Stomach (tissue), 9 donors: ENCODE data around the gene EXOC4. TPM values are rescaled to one million over a fixed set of nuclear protein-coding genes. Genes with fewer than 3 reads are reported as not detected.

Experiments used
- DNase-seq, 2 donors: peaks; one replicate each; pipeline versions ENCODE4 v3.0.0 to v3.0.0-alpha.2; 2013 to 2019
- H3K27ac ChIP-seq, 5 donors: fragments of 200-600 bp in 4 of 5; sonication (generic) in 4 of 5; one replicate each; pipeline ENCODE4 v1.5.1; 2013 to 2019; ENCODE audit warnings: mild to moderate bottlenecking in 1 of 5, moderate library complexity in 1 of 5
- H3K27me3 ChIP-seq, 3 donors: fragments of 200-600 bp; sonication (generic); one replicate each; pipeline ENCODE4 v1.5.1; 2017 to 2019; ENCODE audit warnings: mixed run types in 1 of 3
- H3K36me3 ChIP-seq, 4 donors: fragments of 200-600 bp; sonication (generic); 1 replicate in 3 of 4; 2 replicates in 1 of 4; pipeline ENCODE4 v1.5.1; 2016 to 2019
- H3K4me1 ChIP-seq, 4 donors: fragments of 200-600 bp; sonication (generic); one replicate each; pipeline ENCODE4 v1.5.1; 2016 to 2019
- H3K4me3 ChIP-seq, 4 donors: fragments of 200-600 bp; sonication (generic) in 3 of 4; one replicate each; pipeline ENCODE4 v1.5.1; 2016 to 2019; ENCODE audit warnings: mild to moderate bottlenecking in 1 of 4
- H3K9me3 ChIP-seq, 4 donors: fragments of 200-600 bp; sonication (generic); one replicate each; pipeline ENCODE4 v1.5.1; 2016 to 2019
- EP300 ChIP-seq: sonication (generic); formaldehyde crosslinking; IDR thresholded peaks from one replicate; pipeline ENCODE4 v1.6.1; 2017; ENCODE audit warnings: antibody characterized with exemption
- POLR2A ChIP-seq, 4 donors: fragments of 450-650 bp; IDR thresholded peaks; one replicate each; pipeline ENCODE4 v1.6.1; 2016; ENCODE audit warnings: antibody characterized with exemption in 4 of 4, control low read depth in 2 of 4, mild to moderate bottlenecking in 1 of 4, moderate library complexity in 1 of 4
- POLR2AphosphoS5 ChIP-seq, 3 donors: sonication (generic); formaldehyde crosslinking; IDR thresholded peaks; one replicate each; pipeline ENCODE4 v1.6.1; 2016; ENCODE audit warnings: antibody characterized with exemption in 3 of 3
- WGBS, 5 donors: extraction: QIAGEN DNeasy Blood & Tissue Kit in 3 of 5; methylation state at CpG; one replicate each; pipeline versions ENCODE4 v1.1.5 to v1.1.7; 2013 to 2018; 5-methylcytosine and 5-hydroxymethylcytosine counted together
- intact Hi-C: fragments of 100-400 bp; cut with DNase I; formaldehyde crosslinking; loops from one replicate; pipeline ENCODE4 v1.15.1; 2023; ENCODE audit warnings: low total_unique reads
- polyA plus RNA-seq, 3 donors: library from polyadenylated mRNA; stranded (reverse); fragments of 200-250 nt; gene quantifications; one replicate each; pipeline ENCODE4 v1.2.3, GENCODE V29; 2013
- total RNA-seq, 5 donors: library from RNA; depleted of rRNA; stranded (reverse); fragments of >200 nt; gene quantifications; one replicate each; pipeline versions ENCODE4 v1.1.0 to v1.2.3, GENCODE V29; 2014 to 2016
- TF ChIP-seq, protein P1 (sequence below), 7 experiments: fragments of 450-650 bp in 4 of 7; fragments of 200-600 bp in 3 of 7; sonication (generic) in 3 of 7; IDR thresholded peaks; one replicate each; pipeline ENCODE4 v1.5.1; 2016 to 2019; ENCODE audit warnings: antibody characterized with exemption in 7 of 7, control low read depth in 2 of 7, mild to moderate bottlenecking in 1 of 7
- donor health status: healthy with polysubstance abuse.
- donor health status: Bipolar disorder and iron deficiency.
- donor health status: healthy.

The EXOC4 gene
- total and polyA plus RNA-seq, 8 donors, result 14.1 to 339 (median 61.1) TPM

DNA sequence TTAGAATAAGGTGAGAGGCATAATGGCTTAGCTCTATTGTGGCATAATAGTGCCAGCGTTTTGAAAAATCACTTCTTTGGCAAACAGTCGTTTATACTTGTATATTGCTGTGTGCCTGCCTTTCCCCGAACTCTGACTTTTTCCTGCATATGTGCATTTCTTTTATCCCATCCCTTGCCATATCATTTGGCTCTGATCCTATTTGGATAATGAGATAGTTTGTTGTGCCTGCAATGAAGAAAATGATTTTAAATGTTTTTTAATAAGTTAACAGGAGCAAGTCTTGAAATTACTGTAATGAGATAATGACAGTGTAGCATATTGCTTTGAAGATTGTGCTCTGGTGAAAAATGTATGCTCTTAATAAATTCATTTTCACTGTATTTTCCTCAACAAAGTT lies 586.2 kb downstream of the EXOC4 start:
- Histone ChIP-seq H3K4me1 (no peaks in the 10 kb centered on the region), H3K4me3 (no peak overlapping the region), H3K9me3 (no peaks in the 10 kb centered on the region), H3K27ac (no peak overlapping the region), H3K36me3 (no peaks in the 10 kb centered on the region), H3K27me3 (no peaks in the 10 kb centered on the region)
- intact Hi-C loops, result no loop called here
- DNase-seq, result no peak
- TF ChIP-seq POLR2AphosphoS5 (IDR thresholded peaks at IDR 0.05) (no peak), POLR2A (IDR thresholded peaks at IDR 0.05) (no peak), EP300 (no peak)
- TF ChIP-seq, protein P1, sequence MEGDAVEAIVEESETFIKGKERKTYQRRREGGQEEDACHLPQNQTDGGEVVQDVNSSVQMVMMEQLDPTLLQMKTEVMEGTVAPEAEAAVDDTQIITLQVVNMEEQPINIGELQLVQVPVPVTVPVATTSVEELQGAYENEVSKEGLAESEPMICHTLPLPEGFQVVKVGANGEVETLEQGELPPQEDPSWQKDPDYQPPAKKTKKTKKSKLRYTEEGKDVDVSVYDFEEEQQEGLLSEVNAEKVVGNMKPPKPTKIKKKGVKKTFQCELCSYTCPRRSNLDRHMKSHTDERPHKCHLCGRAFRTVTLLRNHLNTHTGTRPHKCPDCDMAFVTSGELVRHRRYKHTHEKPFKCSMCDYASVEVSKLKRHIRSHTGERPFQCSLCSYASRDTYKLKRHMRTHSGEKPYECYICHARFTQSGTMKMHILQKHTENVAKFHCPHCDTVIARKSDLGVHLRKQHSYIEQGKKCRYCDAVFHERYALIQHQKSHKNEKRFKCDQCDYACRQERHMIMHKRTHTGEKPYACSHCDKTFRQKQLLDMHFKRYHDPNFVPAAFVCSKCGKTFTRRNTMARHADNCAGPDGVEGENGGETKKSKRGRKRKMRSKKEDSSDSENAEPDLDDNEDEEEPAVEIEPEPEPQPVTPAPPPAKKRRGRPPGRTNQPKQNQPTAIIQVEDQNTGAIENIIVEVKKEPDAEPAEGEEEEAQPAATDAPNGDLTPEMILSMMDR (IDR thresholded peaks at IDR 0.05), result no peak
- WGBS, 5 donors, result 85 to 90% (median 87%) methylated on average over 3 of the region's 3 CpGs

DNA sequence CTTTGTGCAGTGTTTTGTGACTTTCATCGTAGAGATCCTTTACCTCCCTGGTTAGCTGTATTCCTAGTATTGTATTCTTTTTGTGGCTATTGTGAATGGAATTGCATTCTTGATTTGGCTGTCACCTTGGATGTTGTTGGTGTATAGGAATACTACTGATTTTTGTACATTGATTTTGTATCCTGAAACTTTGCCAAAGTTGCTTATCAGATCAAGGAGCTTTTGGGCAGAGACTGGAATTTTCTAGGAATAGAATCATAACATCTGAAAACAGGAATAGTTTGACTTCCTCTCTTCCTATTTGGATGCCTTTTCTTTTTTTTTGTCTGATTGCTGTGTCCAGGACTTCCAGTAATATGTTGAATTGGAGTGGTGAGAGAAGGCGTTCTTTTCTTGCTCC lies 590.5 kb downstream of the EXOC4 start:
- Histone ChIP-seq H3K36me3 (no peaks in the 10 kb centered on the region), H3K4me1 (no peaks in the 10 kb centered on the region), H3K9me3 (no peaks in the 10 kb centered on the region), H3K27ac (no peak overlapping the region), H3K27me3 (no peaks in the 10 kb centered on the region), H3K4me3 (no peak overlapping the region)
- no peak for TF ChIP-seq EP300
- TF ChIP-seq, protein P1 (IDR thresholded peaks at IDR 0.05), result no peak
- TF ChIP-seq POLR2A (IDR thresholded peaks at IDR 0.05), result no peak
- TF ChIP-seq POLR2AphosphoS5 (IDR thresholded peaks at IDR 0.05), result no peak
- 85 to 93% (median 89%) methylated on average over 2 of the region's 2 CpGs for WGBS, 5 donors
- no peak for DNase-seq
- intact Hi-C loops, result no loop called here

DNA sequence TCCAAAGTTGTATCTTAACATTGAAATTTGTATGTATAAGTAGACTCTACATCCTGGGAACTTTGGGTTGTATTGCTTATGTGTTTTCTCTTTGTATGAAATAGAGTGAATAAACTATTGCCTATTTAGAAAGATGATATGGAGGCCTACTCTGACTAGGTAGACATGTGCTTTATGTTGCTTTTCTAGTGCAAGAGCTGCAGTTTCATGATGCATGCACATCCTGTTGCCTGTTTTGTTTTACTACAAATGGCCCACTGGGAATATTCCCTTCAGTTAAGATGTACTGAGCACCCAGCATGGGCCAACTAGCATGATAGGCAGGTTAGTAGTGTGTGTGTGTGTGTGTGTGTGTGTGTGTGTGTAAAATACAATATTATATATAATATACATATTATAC lies 592.1 kb downstream of the EXOC4 start:
- intact Hi-C loops, result no loop called here
- Histone ChIP-seq H3K4me1 (no peaks in the 10 kb centered on the region), H3K4me3 (no peak overlapping the region), H3K27ac (no peak overlapping the region), H3K9me3 (no peaks in the 10 kb centered on the region), H3K27me3 (no peaks in the 10 kb centered on the region), H3K36me3 (no peaks in the 10 kb centered on the region)
- no peak for DNase-seq
- TF ChIP-seq EP300, result no peak

DNA sequence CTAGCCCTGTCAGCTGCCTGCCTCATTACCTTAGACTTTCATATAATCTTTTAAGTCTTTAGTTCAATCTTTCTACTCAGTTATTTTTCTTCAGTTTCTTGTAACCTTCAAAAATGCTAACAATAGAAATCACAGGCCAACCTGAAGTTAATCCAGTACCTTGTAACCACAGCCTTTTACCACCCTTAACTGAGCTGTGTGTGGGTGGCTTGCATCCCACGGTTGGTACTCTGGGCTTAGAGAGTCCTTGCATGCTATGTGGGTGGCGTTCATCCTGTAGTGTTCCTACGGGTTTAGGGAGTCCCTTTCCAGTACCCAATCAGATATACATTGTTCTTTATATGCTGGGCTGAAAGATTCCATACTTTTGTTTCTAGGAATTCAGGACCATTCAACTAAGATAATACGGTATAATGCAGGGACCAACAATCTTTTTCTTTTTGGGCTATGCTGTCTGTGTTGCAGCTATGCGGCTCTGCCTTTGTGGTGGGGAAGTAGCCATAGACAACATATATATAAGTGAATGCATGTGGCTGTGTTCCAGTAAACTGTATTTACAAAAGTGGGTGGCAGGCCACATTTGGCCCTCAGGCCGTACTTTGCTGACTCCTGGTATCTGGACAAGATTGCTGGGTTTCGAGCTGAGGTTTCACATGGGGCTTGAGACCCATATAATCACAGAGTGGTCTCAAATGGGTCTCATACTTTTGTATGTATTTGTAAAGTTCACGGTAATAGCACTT lies 593.5 kb downstream of the EXOC4 start:
- DNase-seq, result no peak
- H3K9me3 ChIP-seq, result no peaks in the 10 kb centered on the region
- WGBS, 5 donors, result 73 to 77% (median 74%) methylated on average over 8 of the region's 8 CpGs
- no peak overlapping the region for H3K4me3 ChIP-seq
- H3K36me3 ChIP-seq, result no peaks in the 10 kb centered on the region
- intact Hi-C loops, result no loop called here
- H3K27me3 ChIP-seq, result no peaks in the 10 kb centered on the region
- no peak overlapping the region for H3K27ac ChIP-seq
- TF ChIP-seq POLR2A (IDR thresholded peaks at IDR 0.05), result no peak
- TF ChIP-seq, protein P1 (IDR thresholded peaks at IDR 0.05), result no peak
- no peak for TF ChIP-seq POLR2AphosphoS5 (IDR thresholded peaks at IDR 0.05)
- H3K4me1 ChIP-seq, result no peaks in the 10 kb centered on the region

DNA sequence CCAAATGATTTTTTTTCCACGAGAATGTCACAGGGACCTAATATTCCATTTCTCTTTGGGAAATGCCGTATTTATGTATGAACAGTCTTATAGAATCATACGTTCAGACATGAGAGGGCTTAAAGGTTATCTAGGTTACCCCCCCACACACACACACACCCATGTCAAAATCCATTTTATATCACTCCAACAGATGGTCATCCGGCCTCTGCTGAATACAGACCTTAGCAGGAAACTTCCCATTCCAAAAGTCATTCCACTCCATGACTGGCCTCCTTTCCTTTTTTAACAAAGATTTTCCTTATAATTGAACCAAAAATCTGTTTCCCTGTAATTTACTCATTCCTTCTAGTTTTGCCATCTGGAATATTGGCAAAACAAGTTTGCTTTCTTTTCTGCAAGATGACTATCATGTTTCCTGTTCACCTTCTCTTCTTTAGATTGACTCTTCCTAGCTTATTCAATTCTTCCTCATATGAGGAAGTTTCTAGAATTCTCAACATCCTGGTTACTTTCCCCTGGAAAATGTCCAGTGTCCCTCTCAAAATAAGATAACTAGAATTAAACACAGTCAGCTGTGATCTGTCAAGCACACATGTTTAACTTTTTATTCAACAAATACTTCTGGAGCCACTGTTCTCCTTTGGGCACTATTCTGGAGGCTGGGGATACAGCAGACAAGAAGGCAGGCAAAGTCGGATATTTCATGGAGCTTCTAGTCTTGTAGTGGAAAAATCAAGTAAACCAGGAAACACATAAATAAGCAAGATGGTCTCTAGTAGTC lies 597.8 kb downstream of the EXOC4 start:
- Histone ChIP-seq H3K9me3 (no peaks in the 10 kb centered on the region), H3K36me3 (no peaks in the 10 kb centered on the region), H3K4me3 (no peak overlapping the region), H3K4me1 (peaks cover 0 to 10% (median 4%) of the 10 kb centered on the region in 4 donors), H3K27ac (no peak overlapping the region), H3K27me3 (no peaks in the 10 kb centered on the region)
- 85 to 88% (median 87%) methylated on average over 5 of the region's 5 CpGs for WGBS, 5 donors
- no peak for DNase-seq
- intact Hi-C loops, result no loop called here
- TF ChIP-seq POLR2A (IDR thresholded peaks at IDR 0.05), result no peak
- no peak for TF ChIP-seq EP300
- TF ChIP-seq POLR2AphosphoS5 (IDR thresholded peaks at IDR 0.05), result no peak
- TF ChIP-seq, protein P1 (IDR thresholded peaks at IDR 0.05), result no peak
